Epidermal melanocyte (primary cell): ENCODE results near the gene CBFA2T2.
A peak's percentile ranks its signal among the peaks of the same experiment; 100 is the strongest.
"Not testable (repeated sequence)": the region's sequence is repeated elsewhere in the genome, so short reads cannot be mapped to it uniquely, and the experiment has no call there.

ENCODE experiments used
- DNase-seq: peaks from one replicate; pipeline ENCODE4 v3.0.0; 2011; ENCODE audit warnings: low spot score; ENCODE audit not compliant: insufficient read length

The CBFA2T2 gene

GRCh38 chr20:33573268-33573667, 83.4 kb downstream of the CBFA2T2 start:
- not testable (repeated sequence) for DNase-seq

DNA sequence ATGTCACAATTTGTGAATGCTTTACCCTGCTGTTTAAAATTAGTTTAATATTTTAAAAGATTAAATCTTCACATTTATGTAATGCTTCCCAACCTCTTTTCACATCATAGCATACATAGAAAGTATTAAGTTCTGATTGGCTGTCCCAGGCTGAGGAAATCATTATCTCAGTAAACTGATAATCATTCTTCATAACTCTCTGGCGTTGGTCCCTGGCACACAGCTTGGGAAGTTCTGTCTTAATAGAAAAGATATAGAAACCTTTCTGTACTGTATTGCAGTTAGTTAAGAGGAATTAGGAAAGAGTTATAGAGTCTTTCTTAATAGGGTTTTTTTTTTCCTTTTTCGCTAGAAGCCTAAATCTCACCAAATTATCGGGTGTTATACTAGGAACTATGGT, 85.4 kb downstream of the CBFA2T2 start:
- no peak for DNase-seq

DNA sequence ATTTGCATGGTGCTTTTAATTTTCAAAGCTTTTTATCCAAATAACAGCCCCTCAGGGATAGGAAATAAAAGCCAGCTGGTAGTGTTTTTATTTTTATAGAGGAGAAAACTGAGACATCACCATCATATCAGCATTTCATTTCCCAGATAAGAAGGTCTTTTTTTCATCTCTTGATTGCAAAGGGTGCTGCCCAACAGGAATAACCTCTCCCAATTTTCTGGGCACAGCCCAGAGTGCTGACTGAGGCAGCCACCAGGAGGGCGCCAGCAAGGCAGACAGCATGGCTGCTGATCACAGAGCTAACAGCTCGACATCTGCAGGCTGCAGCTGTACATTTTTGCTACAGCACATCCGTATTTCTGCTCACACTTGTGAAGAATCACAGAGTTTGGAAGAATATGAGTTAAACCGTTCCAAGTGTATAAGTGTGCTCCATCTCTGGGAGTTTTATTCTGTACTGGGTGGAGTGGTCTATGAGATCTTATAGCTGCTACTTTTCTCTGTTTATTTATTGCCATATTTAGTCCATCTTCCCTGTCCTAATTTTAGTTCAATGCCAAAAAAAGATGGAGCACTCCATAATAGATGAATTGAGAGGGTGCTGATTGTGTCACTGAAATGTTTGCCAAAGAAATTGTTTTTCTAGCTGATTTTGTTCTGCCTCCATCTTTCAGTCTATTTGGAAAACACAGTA, 86.7 kb downstream of the CBFA2T2 start:
- no peak for DNase-seq

DNA sequence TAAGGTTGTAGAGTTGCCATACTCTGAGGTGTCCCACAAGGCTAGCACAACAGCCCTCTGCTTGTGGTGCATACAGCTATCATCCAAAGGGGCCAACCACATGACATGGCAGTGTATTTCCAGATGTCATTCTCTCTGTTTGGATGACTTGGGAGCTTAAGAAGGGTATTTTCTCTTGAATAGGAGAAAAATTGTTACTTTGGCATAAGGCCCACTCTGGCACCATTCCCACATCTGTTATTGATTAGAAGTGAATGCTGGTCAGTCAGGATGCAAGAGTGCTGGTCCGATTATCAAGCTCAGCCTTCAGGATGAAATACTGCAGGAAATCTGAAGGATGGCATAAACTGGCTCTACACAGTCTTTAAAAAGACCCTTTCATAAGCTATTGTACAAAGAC, 88.6 kb downstream of the CBFA2T2 start:
- peak; percentile 50 for DNase-seq

- DNase-seq: no peak
Measured at GRCh38 chr20:33583143-33583542, 93.2 kb downstream of the CBFA2T2 start.

GRCh38 chr20:33584976-33585375, 95.1 kb downstream of the CBFA2T2 start:
- DNase-seq: no peak

DNA sequence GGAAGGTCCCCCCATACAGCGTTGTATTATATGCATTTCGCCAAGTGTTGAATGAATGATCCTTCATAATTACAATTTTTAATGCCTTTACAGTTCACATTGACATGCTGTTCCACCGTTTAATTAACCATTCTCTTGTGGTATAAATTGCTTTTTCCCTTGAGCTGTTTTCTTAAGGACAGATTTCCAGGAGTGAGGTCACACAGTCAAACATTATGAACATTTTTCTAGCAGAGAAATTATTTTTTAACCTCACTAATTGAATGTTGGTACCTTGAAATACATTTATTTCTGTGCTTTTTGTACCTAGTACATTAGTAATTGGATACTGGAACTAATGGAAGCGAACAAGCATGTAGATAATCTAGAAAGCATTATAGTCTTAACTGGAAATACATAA, 95.5 kb downstream of the CBFA2T2 start:
- no peak for DNase-seq

DNA sequence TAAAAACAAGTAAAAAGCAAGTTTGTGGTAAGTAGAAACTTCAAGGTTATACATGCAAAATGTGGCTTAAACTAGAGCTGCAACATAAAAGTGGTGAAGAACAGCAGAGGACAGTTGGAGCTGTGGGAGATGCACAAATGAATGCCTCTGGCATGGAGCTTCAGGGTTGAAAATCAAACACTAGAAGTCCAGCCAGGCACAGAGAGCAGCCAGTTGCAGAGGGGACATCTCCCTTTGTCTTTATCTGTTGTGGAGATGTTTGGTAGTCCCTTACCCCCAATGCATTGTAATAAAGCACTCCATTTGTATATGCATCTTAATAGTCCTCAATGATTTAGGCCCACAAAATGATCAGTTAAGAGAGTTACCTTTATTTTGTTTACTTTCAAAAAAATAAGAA, 99.2 kb downstream of the CBFA2T2 start:
- no peak for DNase-seq

DNA sequence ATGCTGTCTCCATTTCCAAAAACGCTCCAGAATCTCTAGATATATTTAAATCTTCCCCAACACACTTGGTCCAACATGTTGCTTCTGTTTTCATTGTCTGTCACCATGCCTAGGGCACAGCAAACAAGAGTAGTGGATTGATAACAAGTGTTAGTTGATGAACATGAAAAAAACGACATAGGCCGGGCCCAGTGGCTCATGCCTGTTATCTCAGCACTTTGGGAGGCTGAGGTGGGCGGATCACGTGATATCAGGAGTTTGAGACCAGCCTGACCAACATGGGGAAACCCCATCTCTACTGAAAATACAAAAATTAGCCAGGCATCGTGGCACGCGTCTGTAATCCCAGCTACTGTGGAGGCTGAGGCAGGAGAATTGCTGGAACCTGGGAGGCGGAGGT, 102.0 kb downstream of the CBFA2T2 start:
- DNase-seq: not testable (repeated sequence)

GRCh38 chr20:33594743-33595142, 104.8 kb downstream of the CBFA2T2 start:
- no peak for DNase-seq

- DNase-seq: no peak
Measured at GRCh38 chr20:33600414-33600813, 110.5 kb downstream of the CBFA2T2 start.

GRCh38 chr20:33600981-33601380, 111.1 kb downstream of the CBFA2T2 start:
- no peak for DNase-seq

DNA sequence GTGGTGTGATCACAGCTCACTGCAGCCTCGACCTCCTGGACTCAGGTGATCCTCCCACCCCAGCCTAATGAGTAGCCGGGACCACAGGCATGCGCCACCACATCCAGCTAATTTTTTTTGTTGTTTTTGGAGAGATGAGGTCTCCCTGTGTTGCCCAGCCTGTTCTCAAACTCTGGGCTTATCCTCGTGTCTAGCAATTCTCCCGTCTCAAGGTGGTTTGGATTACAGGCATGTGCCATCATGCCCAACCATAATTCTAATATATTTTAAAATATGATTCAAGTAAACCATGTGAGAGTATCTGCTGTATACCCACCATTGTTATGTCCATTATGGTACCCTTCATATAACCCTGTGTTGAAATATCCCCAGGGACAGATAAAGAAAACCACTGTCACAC, 112.0 kb downstream of the CBFA2T2 start:
- DNase-seq: no peak

- DNase-seq: no peak
Measured at GRCh38 chr20:33602826-33603590, 113.1 kb downstream of the CBFA2T2 start.

DNA sequence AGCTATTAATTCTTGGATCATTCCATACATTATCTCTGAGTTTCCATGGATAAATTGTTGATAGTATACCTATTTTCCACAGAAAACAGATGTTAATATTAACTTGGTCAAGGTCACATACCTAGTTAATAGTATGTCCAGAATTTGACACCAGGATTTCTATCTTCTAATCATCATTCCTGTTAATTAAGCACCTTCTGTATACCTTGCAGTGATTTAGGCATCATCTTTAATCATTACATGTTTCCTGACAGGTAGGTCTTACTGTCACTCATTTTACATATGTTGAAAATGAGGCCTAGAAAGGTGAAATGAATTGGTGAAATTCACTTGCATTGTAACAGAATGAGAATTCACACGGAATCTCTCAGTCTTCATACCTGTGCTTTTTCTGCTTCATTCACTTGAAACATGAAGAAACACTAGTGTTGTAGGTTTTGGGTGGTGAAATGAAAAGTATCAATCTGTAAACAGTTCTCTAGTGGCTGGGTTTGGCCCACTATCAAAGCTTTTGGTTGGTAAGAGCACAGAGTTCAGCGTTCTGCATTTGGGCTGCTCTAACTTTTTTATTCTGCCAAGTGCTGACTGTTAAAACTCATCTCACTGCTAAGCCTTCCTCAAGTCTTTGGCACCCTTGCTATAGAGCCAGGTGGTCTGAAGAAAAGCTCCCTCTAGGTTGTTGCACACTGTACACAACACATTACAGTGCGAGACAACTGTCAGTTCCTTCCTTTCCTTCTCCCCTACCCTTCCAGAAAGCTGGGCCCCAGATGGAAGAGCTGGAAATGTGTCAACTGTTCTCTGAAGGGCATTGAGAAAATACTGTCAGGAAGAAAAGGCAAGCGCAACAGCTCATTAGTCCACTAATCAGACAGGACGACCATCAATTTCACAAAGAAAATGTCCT, 114.4 kb downstream of the CBFA2T2 start:
- DNase-seq: no peak

GRCh38 chr20:33604991-33605370, 115.1 kb downstream of the CBFA2T2 start:
- no peak for DNase-seq

DNA sequence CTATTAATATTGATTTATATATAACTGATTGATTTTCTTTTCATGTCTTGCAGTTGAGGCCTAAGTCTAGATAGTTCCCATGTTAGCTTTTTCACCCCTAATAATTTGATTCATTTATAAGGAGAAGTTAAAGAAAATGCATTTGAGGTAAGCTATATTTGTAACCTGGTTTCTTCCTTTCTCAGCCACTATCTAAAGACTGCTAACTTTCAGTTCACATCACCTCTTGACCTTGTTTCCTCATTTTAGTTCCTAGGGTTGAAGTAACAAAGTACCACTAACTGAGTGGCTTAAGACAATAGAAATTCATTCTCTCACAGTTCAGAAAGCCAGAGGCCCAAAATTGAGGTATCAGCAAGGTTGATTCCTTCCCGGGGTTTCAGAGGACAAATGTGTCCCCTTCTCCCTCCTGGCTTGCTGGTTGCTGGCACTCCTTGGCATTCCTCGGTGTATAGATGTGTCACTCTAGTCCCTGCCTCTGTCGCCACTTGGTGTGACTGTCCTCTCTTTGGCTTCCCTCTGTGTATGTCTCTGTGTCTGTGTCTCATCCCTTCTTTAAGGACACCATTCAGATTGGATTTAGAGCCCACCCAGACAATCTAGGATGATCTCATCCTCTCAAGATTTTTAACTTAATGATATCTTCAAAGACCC, 116.3 kb downstream of the CBFA2T2 start:
- no peak for DNase-seq

DNA sequence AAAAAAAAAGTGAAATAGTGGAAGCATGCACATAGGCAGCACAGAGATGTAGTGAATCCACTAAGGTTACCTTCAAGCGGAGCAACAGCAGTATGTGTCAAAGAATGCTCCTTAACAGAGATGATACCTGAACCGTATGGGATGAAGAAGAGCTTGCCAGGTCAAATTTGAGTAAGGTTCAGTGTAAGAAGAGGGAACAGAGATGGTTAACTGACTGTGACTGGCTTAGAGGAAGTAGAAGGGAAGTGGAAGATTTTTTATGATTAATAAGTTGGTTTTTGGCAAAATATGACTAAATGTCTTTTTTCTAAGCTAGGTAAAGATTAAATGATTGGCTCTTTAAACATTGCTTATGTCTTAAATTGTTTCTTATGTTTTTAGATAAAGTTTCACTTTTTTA, 119.6 kb downstream of the CBFA2T2 start:
- no peak for DNase-seq

- DNase-seq: no peak
Measured at GRCh38 chr20:33611106-33611505, 121.2 kb downstream of the CBFA2T2 start.

DNA sequence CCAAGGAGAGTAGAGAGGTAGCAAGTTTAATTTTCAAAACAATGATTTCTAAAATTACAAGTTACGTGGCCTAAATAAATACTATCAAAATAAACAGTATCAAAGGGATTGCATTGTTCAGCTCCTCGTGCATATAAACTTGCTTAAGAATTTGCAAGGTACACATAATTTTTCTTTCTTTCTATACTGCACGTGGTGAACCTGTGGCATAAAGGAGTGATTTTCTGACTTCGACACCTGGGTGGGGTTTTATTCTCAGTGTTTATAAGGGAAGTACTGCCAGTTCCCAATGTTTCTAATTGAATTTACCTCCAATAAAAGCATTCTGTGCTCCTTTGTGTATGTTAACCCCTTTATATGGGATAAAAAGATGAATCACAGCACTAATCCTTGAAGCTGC, 122.1 kb downstream of the CBFA2T2 start:
- no peak for DNase-seq

DNA sequence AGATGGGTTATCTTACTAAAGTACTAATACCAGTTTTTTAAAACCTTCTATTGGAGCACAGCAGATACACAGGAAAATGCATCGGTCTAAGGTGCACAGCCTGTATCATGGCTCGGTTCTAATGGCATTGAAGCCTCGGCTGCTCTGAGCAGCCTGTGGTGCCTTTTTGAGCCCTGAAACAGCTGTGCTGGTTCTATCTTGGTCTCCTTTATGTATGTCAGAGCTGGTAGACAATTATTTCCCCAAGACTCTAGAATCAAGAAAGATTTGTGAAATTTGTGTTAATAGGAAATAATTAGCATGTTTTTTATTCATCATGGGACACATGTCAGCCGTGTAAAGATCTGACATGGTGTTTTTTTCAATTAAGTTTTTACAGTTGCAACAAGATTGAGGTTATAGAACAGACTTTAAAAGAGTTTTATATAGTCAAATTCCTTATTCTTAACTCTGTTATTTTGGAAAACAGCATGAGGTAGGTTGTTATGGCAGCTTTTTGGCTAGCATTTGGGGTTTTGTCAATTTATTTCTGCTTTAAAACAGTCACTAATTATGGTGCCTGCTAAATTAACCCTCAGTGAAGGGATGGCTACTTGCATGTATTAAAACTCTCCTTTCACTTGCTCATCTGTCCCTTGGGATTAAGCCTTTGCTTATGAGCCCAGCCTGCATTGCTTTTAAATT, 132.0 kb downstream of the CBFA2T2 start:
- no peak for DNase-seq
